ENCODE results near the gene POLR2E. TPM values are rescaled to one million over a fixed set of nuclear protein-coding genes. Genes with fewer than 3 reads are reported as not detected.
A peak's percentile ranks its signal among the peaks of the same experiment; 100 is the strongest.

POLR2E gene
- total and polyA plus RNA-seq, 9 of the 15 experiments (the other 6 are each of a cell fraction or from before 2014, with no cell fraction given) = 3.4 to 413 (median 244) TPM

GRCh38 chr19:1103708-1104310, 8.6 kb upstream of the POLR2E start, which contains the start of gene GPX4 (continued):
- peak; percentile 82 for TF ChIP-seq FUS (optimal IDR thresholded peaks at IDR 0.05; ENCODE audit: low read depth, low read length)
- peak; percentile 100 for TF ChIP-seq POLR2G (IDR thresholded peaks at IDR 0.05; ENCODE audit: low read depth, low read length)
- peak in 1 of 2 experiments; percentile 70; a peak in 2 of 4 replicates for TF ChIP-seq HDAC1 (IDR thresholded peaks at IDR 0.05)
- TF ChIP-seq CHCHD3 (CRISPR knock-in tag; IDR thresholded peaks at IDR 0.05) = peak; percentile 69; the same call in 1 of the 2 replicates
- peak; percentile 45 for TF ChIP-seq CREB1 (IDR thresholded peaks at IDR 0.05)
- peak; percentile 91 for TF ChIP-seq CREB1 (CRISPR knock-in tag; IDR thresholded peaks at IDR 0.05)
- no peak for TF ChIP-seq WHSC1 (IDR thresholded peaks at IDR 0.05; ENCODE audit: low read length)
- peak; percentile 96 for TF ChIP-seq CTBP1 (IDR thresholded peaks at IDR 0.05; ENCODE audit: borderline replicate concordance)
- peak; percentile 94 for TF ChIP-seq SAFB (IDR thresholded peaks at IDR 0.05; ENCODE audit: borderline replicate concordance, low read depth, low read length)
- TF ChIP-seq ILK (tag; IDR thresholded peaks at IDR 0.05; ENCODE audit: borderline replicate concordance, low read depth) = no peak
- TF ChIP-seq, protein P1, sequence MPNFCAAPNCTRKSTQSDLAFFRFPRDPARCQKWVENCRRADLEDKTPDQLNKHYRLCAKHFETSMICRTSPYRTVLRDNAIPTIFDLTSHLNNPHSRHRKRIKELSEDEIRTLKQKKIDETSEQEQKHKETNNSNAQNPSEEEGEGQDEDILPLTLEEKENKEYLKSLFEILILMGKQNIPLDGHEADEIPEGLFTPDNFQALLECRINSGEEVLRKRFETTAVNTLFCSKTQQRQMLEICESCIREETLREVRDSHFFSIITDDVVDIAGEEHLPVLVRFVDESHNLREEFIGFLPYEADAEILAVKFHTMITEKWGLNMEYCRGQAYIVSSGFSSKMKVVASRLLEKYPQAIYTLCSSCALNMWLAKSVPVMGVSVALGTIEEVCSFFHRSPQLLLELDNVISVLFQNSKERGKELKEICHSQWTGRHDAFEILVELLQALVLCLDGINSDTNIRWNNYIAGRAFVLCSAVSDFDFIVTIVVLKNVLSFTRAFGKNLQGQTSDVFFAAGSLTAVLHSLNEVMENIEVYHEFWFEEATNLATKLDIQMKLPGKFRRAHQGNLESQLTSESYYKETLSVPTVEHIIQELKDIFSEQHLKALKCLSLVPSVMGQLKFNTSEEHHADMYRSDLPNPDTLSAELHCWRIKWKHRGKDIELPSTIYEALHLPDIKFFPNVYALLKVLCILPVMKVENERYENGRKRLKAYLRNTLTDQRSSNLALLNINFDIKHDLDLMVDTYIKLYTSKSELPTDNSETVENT (CRISPR knock-in tag; IDR thresholded peaks at IDR 0.05) = peak; percentile 88
- peak; percentile 75 for TF ChIP-seq FOS (IDR thresholded peaks at IDR 0.05; ENCODE audit: extremely low read depth, insufficient read length)
- TF ChIP-seq PHF8 (IDR thresholded peaks at IDR 0.05; ENCODE audit: borderline replicate concordance, low read length) = peak; percentile 88; the same call in 1 of the 2 replicates
- TF ChIP-seq CTCFL (IDR thresholded peaks at IDR 0.05; ENCODE audit: borderline replicate concordance, insufficient read depth, low read depth, low read length, poor library complexity, severe bottlenecking) = peak; percentile 11
- TF ChIP-seq TAF1 (IDR thresholded peaks at IDR 0.05; ENCODE audit: control insufficient read depth, extremely low read depth, insufficient read depth, low read length, severe bottlenecking) = peak; percentile 96
- TF ChIP-seq ETV6 (IDR thresholded peaks at IDR 0.05; ENCODE audit: borderline replicate concordance in 1 of 2, low read depth in 2 of 2, low read length in 1 of 2) = no peak
- TF ChIP-seq ETV6 (CRISPR knock-in tag; IDR thresholded peaks at IDR 0.05; ENCODE audit: borderline replicate concordance) = 0 out of 2 replicates have a peak, but pooled peaks have one; percentile 27
- peak in 1 of 2 experiments; percentile 8; a peak in 1 of 3 replicates for TF ChIP-seq CBX3 (IDR thresholded peaks at IDR 0.05; ENCODE audit: borderline replicate concordance in 1 of 2, low read length in 2 of 2)
- no peak for TF ChIP-seq NUFIP1 (IDR thresholded peaks at IDR 0.05; ENCODE audit: partially characterized antibody)
- TF ChIP-seq POLR2AphosphoS2 (IDR thresholded peaks at IDR 0.05; ENCODE audit: low read length) = peak; percentile 75; the same call in 1 of the 2 replicates
- no peak for TF ChIP-seq ZNF431 (CRISPR knock-in tag; IDR thresholded peaks at IDR 0.05)
- TF ChIP-seq, protein P2, sequence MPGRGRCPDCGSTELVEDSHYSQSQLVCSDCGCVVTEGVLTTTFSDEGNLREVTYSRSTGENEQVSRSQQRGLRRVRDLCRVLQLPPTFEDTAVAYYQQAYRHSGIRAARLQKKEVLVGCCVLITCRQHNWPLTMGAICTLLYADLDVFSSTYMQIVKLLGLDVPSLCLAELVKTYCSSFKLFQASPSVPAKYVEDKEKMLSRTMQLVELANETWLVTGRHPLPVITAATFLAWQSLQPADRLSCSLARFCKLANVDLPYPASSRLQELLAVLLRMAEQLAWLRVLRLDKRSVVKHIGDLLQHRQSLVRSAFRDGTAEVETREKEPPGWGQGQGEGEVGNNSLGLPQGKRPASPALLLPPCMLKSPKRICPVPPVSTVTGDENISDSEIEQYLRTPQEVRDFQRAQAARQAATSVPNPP (IDR thresholded peaks at IDR 0.05; ENCODE audit: borderline replicate concordance, insufficient read depth, insufficient read length) = no peak
- peak in 1 of 2 experiments; percentile 94; a peak in 2 of 4 replicates for TF ChIP-seq NONO (IDR thresholded peaks at IDR 0.05; ENCODE audit: low read depth in 2 of 2, low read length in 1 of 2)

Data from K562 (cell line).